SJSA1 (cell line): Measurements from ENCODE around the gene KLHL9. TPM values are rescaled to one million over a fixed set of nuclear protein-coding genes. Genes with fewer than 3 reads are reported as not detected.
A peak's percentile ranks its signal among the peaks of the same experiment; 100 is the strongest.
"Not testable (repeated sequence)": the region's sequence is repeated elsewhere in the genome, so short reads cannot be mapped to it uniquely, and the experiment has no call there.

Experiments
- DNase-seq, 2 experiments: peaks; one replicate each; pipeline ENCODE4 v3.0.0-alpha.2; 2015 to 2020; ENCODE audit warnings: low spot score in 2 of 2, low read depth in 1 of 2
- H3K27ac ChIP-seq: fragments of 250-450 bp; sonication (Bioruptor Pico); 2 replicates; pipeline ENCODE4 v1.5.1; 2020; ENCODE audit warnings: mild to moderate bottlenecking, moderate library complexity
- H3K27me3 ChIP-seq: fragments of 250-450 bp; sonication (Bioruptor Pico); replicated peaks from 2 replicates; pipeline ENCODE4 v1.5.1; 2020; ENCODE audit warnings: mild to moderate bottlenecking, moderate library complexity
- H3K36me3 ChIP-seq: fragments of 250-450 bp; sonication (Bioruptor Pico); 2 replicates; pipeline ENCODE4 v1.5.1; 2020; ENCODE audit warnings: mild to moderate bottlenecking
- H3K4me1 ChIP-seq: fragments of 250-450 bp; sonication (Bioruptor Pico); replicated peaks from 2 replicates; pipeline ENCODE4 v1.6.1; 2021; ENCODE audit warnings: mild to moderate bottlenecking
- H3K4me3 ChIP-seq: fragments of 250-450 bp; sonication (Bioruptor Pico); 2 replicates; pipeline ENCODE4 v1.5.1; 2020; ENCODE audit warnings: mild to moderate bottlenecking
- H3K9me3 ChIP-seq: fragments of 250-450 bp; sonication (Bioruptor Pico); replicated peaks from 2 replicates; pipeline ENCODE4 v1.5.1; 2020; ENCODE audit warnings: mild to moderate bottlenecking
- total RNA-seq: library from RNA; depleted of rRNA; stranded (reverse); fragments of >200 nt; shearing (Covaris generic); gene quantifications from 2 replicates; pipeline ENCODE4 v1.2.3, GENCODE V29; 2014; rRNA removed

KLHL9 gene, protein sequence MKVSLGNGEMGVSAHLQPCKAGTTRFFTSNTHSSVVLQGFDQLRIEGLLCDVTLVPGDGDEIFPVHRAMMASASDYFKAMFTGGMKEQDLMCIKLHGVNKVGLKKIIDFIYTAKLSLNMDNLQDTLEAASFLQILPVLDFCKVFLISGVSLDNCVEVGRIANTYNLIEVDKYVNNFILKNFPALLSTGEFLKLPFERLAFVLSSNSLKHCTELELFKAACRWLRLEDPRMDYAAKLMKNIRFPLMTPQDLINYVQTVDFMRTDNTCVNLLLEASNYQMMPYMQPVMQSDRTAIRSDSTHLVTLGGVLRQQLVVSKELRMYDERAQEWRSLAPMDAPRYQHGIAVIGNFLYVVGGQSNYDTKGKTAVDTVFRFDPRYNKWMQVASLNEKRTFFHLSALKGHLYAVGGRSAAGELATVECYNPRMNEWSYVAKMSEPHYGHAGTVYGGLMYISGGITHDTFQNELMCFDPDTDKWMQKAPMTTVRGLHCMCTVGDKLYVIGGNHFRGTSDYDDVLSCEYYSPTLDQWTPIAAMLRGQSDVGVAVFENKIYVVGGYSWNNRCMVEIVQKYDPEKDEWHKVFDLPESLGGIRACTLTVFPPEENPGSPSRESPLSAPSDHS
- 14.2 and 16.5 TPM in 2 replicates for total RNA-seq

DNA sequence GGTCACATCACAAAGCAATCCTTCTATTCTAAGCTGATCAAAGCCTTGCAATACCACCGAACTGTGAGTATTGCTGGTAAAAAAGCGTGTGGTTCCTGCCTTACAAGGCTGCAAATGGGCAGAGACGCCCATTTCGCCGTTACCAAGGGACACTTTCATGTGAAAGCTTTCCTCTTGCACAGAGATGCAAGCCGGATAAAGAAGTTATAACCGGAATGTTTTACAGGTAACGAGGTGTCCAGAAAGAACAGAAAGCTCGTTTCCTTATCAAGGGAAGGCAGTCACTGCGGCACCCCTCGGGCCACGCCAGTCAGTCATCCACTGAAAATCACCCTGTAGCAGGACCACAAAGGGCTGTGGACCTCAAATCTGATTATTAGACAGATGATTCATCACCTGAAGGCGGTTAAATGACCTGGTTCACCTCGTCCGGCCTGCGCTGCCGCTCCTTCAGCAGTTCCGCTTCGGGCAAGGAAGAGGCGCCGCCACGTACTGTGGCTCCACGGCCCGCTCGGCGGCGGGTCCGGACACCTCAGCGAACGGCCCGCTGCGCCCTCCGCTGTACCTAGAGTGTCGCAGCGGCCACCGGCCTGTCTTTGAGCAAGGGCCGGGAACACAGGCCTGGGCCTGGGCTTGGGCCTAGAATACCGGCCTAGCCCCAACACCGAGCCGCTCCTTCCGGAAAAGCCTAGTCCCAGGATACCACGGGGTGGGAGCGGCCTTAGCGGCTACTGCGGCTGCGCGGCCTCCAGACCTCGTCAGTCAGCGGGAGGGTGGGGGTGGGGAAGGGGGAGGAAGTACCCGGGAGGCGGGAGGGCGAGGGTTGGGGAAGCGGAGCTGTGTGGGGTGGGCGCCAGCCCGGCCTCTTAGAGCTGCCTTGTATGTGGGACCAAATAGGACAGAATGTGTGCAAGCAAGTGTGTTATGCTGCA is at the start of gene KLHL9:
KLHL9 (minus strand) TSS at position 704 of the 932 bp plus-strand sequence; CDS start at position 159, 545 bp downstream.
- no peaks in the 10 kb centered on the region for H3K27me3 ChIP-seq
- peak within 1 kb of the TSS; percentile 93 for H3K27ac ChIP-seq
- H3K9me3 ChIP-seq: no peaks in the 10 kb centered on the region
- H3K36me3 ChIP-seq: peaks cover 21% of the 10 kb centered on the region
- peak within 1 kb of the TSS; percentile 88 for H3K4me3 ChIP-seq
- DNase-seq: peak; percentile 72 to 85
- peaks cover 5% of the 10 kb centered on the region for H3K4me1 ChIP-seq

DNA sequence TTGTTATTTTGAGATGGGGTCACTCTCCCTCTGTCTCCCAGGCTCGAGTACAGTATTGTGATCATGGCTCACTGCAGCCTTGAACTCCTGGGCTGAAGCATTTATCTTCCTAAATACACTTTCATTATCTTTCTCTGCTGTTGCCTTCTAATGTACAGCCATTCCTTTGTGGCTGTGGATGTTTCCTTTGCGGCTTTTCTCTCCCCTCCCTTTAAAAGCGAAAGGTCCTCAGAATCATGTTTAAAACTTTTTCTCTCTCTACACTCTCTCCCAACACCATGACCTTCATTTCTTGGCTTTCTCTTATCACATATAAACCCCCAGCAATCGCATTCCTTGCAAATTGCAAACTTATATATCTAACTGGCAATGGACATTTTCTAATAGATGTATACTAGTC is 48.4 kb upstream of the KLHL9 start:
- no peak overlapping the region for H3K27ac ChIP-seq
- H3K36me3 ChIP-seq: no peaks in the 10 kb centered on the region
- H3K9me3 ChIP-seq: no peaks in the 10 kb centered on the region
- H3K27me3 ChIP-seq: no peaks in the 10 kb centered on the region
- no peak for DNase-seq
- no peaks in the 10 kb centered on the region for H3K4me1 ChIP-seq
- no peak overlapping the region for H3K4me3 ChIP-seq

DNA sequence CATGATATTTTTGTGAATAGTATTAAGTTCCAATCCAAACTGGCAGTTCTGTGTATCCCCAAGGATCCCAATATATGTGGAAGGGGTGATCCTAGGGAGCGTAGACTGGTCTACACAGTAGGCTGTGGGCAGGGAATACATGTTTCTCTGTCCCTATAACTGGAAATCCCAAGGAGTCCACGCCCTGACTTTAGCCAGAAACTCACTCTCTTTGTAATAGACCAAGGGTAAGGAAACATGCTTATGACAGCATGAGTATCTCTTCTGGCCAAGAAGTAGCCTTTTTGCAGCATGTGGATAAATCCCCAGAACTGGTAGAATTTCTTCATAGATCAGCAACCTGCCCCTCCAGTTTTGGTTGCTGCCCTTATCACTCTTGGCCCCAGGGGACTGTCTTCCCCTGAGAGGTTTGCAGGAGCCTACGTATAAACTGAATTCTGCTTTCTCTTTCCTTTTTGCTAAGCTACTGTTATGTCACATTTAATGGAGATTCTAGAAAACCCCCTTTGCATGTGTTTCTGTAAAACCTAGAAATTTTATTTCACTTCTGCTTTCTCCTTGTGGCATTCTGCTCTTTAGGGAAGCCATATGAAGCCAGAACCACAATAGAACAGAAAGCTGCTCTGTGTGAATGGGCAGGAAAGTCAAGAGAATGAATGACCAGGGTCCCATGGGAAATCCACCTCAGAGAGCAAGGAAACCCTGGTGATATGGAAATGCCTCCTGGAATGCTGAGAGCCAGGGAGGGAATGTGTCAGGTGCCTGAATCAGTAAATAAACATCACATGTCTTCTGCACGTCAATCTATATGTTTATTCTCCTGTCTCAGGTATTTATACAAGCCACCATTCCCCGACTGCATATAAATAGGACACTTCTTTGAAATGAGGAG is 46.5 kb upstream of the KLHL9 start:
- Histone ChIP-seq H3K27ac (no peak overlapping the region), H3K4me1 (no peaks in the 10 kb centered on the region), H3K36me3 (no peaks in the 10 kb centered on the region), H3K27me3 (no peaks in the 10 kb centered on the region), H3K9me3 (no peaks in the 10 kb centered on the region), H3K4me3 (no peak overlapping the region)
- DNase-seq: no peak

DNA sequence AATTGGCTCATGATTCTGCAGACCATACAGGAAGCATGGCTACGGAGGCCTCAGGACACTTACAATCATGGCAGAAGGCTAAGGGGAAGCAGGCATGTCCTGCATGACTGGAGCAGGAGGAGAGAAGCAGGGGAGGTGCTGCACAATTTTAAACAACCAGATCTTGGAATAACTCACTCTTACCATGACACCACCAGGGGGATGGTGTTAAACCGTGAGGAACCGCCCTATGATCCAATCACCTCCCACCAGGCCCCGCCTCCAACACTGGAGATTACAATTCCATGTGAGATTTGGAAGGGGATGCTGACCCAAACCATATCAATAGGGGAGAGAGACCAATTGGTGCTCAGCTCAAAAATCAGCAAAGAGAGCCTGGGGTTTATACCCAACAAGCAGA is 36.3 kb upstream of the KLHL9 start:
- H3K4me3 ChIP-seq, H3K27ac ChIP-seq, H3K27me3 ChIP-seq, H3K9me3 ChIP-seq, DNase-seq, H3K36me3 ChIP-seq, H3K4me1 ChIP-seq: not testable (repeated sequence)

DNA sequence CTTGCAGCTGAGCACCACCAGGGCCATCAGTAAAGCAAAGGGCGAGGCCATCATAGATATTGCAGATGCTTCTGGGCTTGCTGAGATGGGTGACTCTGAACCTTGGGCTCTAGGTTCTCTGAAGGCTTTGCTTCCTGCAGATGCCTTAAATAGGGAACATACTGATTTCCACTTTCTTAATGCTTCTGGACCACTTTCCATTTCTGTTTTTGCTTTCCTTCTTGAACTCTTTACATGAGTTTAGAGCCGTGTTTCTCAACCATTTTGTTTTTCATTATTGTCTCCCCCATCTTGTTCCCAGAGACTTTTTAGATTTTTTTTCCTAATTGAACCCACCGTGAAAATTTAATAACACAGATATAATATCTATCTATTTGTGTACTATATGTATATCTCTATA is 32.8 kb upstream of the KLHL9 start, which contains the start of gene IFNA13:
IFNA13 (minus strand) TSS at position 101 of the 400 bp plus-strand sequence; CDS start at position 54, 47 bp downstream.
- no peak within 1 kb of the TSS for H3K27ac ChIP-seq
- no peaks in the 10 kb centered on the region for H3K4me1 ChIP-seq
- H3K27me3 ChIP-seq: no peaks in the 10 kb centered on the region
- DNase-seq: no peak
- no peaks in the 10 kb centered on the region for H3K9me3 ChIP-seq
- H3K36me3 ChIP-seq: no peaks in the 10 kb centered on the region
- H3K4me3 ChIP-seq: no peak within 1 kb of the TSS

DNA sequence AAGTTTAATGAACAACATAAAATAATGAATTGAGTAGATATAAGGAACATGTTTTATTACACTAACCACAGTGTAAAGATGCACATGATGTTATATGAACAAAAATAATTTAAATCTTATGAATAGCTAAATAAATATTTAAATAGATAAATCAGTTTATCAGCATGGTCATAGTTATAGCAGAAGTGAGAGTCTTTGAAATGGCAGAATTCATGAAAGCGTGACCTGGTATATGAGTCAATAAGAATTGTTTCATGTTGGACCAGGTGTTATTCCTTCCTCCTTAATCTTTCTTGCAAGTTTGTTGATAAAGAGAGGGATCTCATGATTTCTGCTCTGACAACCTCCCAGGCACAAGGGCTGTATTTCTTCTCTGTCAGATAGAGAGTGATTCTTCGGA is 32.0 kb upstream of the KLHL9 start:
- not testable (repeated sequence) for H3K9me3 ChIP-seq, H3K36me3 ChIP-seq, H3K4me1 ChIP-seq, H3K27ac ChIP-seq, H3K4me3 ChIP-seq, DNase-seq, H3K27me3 ChIP-seq

DNA sequence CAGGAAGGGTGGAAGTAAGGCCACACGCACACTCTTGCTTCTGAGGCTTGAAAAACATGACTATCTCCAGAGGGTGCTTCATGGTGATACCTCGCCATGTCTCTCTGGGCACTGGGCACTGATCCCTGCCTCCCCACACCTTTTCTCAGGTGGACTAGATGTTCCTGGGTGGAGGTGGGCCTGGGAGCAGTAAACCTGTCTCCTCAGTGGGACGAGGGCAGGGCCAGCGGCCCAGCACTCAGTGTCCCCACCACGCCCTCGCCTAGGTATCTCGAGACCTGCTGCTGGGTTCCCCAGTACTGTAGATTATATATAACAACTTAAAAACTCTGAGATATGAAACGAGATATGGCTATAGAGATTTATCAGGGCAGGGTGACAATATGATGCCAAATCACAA is 27.1 kb upstream of the KLHL9 start:
- no peak for DNase-seq
- H3K36me3 ChIP-seq: no peaks in the 10 kb centered on the region

DNA sequence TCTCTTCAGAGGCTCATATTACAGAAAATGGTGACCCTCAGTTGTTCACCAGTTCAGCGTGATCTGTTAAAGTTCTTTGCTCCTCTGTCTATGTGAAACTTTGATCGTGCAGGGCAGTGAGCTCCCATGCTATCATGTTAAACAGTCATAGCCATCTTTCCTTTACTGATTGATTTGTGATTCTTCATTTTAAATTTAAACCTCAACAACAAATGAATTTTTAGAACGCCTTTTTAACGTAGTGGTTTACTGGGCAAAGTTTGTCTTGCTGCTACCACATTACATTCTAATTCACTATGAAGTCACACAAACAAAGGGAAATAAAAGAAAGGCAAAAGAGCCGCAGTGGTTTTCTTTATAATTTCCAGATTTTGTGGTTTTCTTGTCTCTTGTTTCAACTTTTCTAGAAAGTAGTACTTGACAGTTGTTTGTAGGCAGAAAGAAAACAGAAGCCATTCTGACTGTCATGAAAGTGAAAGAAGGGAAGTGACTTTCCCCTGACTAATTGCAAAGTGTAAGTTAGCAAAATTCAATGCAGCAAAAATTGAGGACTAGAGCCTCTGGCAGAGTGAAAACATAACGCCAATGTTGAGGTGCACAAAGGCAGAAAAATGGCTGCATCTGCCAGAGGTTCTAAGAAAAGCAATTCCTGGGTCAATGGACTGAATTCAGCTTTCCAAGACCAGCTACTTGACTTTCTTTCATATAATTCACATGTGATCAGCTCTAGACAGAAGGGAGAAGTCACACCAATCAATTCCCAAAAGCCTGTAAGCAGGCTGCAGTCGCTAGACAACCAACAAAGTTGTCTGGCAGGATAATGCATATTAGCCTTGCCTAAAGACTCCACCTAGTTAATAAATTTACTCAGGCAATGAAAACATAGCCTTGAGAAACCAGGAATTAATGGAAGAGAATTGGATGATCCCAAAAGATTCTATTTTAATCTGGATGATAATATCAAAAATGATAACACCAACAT is 22.6 kb upstream of the KLHL9 start:
- Histone ChIP-seq H3K36me3 (no peaks in the 10 kb centered on the region), H3K4me3 (no peak overlapping the region)

More for the DNA sequence above, 27.1 kb upstream of the KLHL9 start:
- Histone ChIP-seq H3K9me3 (no peaks in the 10 kb centered on the region), H3K27ac (no peak overlapping the region), H3K27me3 (no peaks in the 10 kb centered on the region), H3K4me1 (no peaks in the 10 kb centered on the region), H3K4me3 (no peak overlapping the region)

DNA sequence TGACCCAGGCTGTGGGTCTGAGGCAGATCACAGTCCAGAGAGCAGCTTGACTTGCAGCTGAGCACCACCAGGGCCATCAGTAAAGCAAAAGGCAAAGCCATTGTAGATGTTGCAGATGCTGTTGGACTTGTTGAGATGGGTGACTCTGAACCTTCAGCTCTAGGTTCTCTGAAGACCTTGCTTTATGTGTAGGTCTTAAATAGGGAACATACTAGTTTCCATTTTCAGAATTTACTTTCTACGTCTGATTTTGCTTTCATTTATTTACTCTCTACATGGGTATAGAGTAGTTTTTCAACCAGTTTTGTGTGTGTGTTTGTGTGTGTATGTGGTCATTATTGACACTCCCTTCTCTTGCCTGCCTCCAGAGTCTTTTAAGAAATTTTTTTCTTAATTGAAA is 15.6 kb upstream of the KLHL9 start, which contains the start of gene IFNA6:
IFNA6 (minus strand) TSS at position 101 of the 400 bp plus-strand sequence; CDS start at position 101, 0 bp downstream.
- Histone ChIP-seq H3K4me3 (no peak within 1 kb of the TSS), H3K9me3 (no peaks in the 10 kb centered on the region), H3K27me3 (no peaks in the 10 kb centered on the region), H3K4me1 (no peaks in the 10 kb centered on the region), H3K36me3 (no peaks in the 10 kb centered on the region), H3K27ac (no peak within 1 kb of the TSS)
- no peak for DNase-seq

More for the DNA sequence above, 22.6 kb upstream of the KLHL9 start:
- Histone ChIP-seq H3K9me3 (no peaks in the 10 kb centered on the region), H3K4me1 (no peaks in the 10 kb centered on the region), H3K27me3 (no peaks in the 10 kb centered on the region), H3K27ac (no peak overlapping the region)
- peak in 1 of 2 experiments; percentile 3 for DNase-seq

DNA sequence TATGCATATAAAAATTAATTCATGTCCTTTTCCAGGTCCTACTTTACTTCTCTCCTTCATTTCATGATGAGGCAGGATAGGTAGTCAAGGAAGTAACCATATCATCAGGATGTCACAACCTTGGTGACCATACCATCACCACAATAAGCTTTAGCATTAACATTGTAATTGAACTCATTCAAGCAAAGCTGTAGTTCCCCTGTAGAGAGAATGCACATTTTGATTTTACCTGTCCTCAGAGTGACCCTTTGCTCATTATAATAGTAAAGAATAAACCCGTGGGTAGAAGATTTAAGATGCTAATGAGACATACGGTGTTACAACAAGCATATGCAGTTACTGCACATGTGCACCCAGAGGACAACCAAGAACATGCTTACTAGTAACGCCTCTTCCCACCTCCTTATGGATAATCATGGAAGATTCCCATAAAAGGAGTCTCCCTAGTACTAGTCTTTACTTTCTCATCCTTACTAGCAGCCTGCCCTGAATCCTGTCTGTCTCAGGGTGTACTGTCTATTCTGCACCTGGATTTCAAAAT is 13.3 kb upstream of the KLHL9 start:
- Histone ChIP-seq H3K36me3 (no peaks in the 10 kb centered on the region), H3K27me3 (no peaks in the 10 kb centered on the region), H3K4me3 (no peak overlapping the region), H3K9me3 (no peaks in the 10 kb centered on the region), H3K4me1 (no peaks in the 10 kb centered on the region), H3K27ac (no peak overlapping the region)
- no peak for DNase-seq

DNA sequence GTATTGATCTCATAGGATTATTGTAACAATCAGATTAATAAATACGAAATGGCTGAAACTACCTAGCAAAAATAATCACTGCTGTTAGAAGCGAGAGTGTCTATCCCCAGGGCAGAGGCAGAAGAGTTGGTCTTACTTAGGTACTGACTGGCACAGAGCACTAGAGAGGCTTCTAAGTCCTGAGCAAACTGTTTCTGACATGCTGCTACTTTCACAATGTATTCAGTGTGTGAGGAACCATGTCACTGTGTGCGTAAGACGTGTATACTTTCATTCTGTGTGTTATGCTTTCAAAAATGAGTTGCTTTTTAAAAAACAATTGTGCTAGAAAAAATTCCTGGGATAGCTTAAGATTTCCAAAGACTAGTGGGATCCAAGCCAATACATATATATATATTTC is 5.5 kb upstream of the KLHL9 start:
- no peaks in the 10 kb centered on the region for H3K27me3 ChIP-seq
- H3K4me3 ChIP-seq: no peak overlapping the region
- H3K4me1 ChIP-seq: no peaks in the 10 kb centered on the region
- no peak overlapping the region for H3K27ac ChIP-seq
- no peaks in the 10 kb centered on the region for H3K9me3 ChIP-seq
- no peaks in the 10 kb centered on the region for H3K36me3 ChIP-seq
- DNase-seq: no peak

DNA sequence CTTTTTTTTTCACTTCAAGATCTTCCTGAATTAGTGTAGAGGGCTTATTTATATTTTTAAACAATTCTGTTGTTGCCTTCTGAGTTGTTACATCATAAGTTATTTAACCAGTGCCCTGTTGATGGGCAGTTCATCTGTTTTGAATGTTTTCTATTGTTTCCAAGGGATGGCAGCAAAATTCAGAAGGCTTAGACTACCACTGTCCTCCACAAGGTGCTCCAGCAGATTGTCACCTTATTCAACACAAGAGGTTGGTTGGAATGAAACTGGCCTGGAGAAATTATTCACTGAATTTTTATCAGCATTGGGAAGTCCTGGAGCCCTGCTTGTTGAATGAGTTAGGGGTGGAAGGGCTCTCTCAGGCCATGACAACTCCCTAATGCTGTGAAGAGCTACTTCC is 1.3 kb upstream of the KLHL9 start:
- H3K36me3 ChIP-seq: peaks cover 20% of the 10 kb centered on the region
- no peaks in the 10 kb centered on the region for H3K27me3 ChIP-seq
- no peak overlapping the region for H3K4me3 ChIP-seq
- no peaks in the 10 kb centered on the region for H3K9me3 ChIP-seq
- H3K4me1 ChIP-seq: peaks cover 5% of the 10 kb centered on the region
- H3K27ac ChIP-seq: no peak overlapping the region
- DNase-seq: no peak
